Osteocyte (in vitro differentiated cells): ENCODE results near the gene PTPRD. TPM values are rescaled to one million over a fixed set of nuclear protein-coding genes. Genes with fewer than 3 reads are reported as not detected.

Experiments
- DNase-seq: peaks from one replicate; pipeline ENCODE4 v3.0.0; 2021; ENCODE audit warnings: mixed read lengths; ENCODE audit not compliant: unreplicated experiment; ENCODE audit errors: extremely low spot score
- H3K27ac Mint-ChIP-seq: one replicate; pipeline ENCODE4 v1.8.0; 2021; ENCODE audit warnings: mild to moderate bottlenecking, mixed read lengths; ENCODE audit not compliant: unreplicated experiment
- H3K27me3 Mint-ChIP-seq: one replicate; pipeline ENCODE4 v1.8.0; 2021; ENCODE audit warnings: mixed read lengths; ENCODE audit not compliant: unreplicated experiment
- H3K36me3 Mint-ChIP-seq: one replicate; pipeline ENCODE4 v1.8.0; 2021; ENCODE audit warnings: mixed read lengths; ENCODE audit not compliant: unreplicated experiment
- H3K4me1 Mint-ChIP-seq: one replicate; pipeline ENCODE4 v1.8.0; 2021; ENCODE audit warnings: mixed read lengths; ENCODE audit not compliant: unreplicated experiment
- H3K4me3 Mint-ChIP-seq: one replicate; pipeline ENCODE4 v1.8.0; 2021; ENCODE audit warnings: mild to moderate bottlenecking, moderate library complexity, mixed read lengths; ENCODE audit not compliant: unreplicated experiment
- H3K9me3 Mint-ChIP-seq: one replicate; pipeline ENCODE4 v1.8.0; 2021; ENCODE audit warnings: mixed read lengths; ENCODE audit not compliant: unreplicated experiment
- total RNA-seq: library from RNA; stranded (reverse); gene quantifications from 2 replicates; pipeline ENCODE4 v1.2.1, GENCODE V29; 2021
- TF ChIP-seq, protein P1 (sequence below): fragments of 200-600 bp; sonication (generic); IDR thresholded peaks from 2 replicates; pipeline ENCODE4 v1.5.0; 2021; ENCODE audit warnings: antibody characterized with exemption, mild to moderate bottlenecking, moderate library complexity

The PTPRD gene
- total RNA-seq, 1 donor from 2014 or later: 5.4 TPM

GRCh38 chr9:8494571-8494970 lies 2118.2 kb downstream of the PTPRD start:
- no peaks in the 10 kb centered on the region for H3K9me3 Mint-ChIP-seq
- no peaks in the 10 kb centered on the region for H3K27me3 Mint-ChIP-seq
- no peaks in the 10 kb centered on the region for H3K36me3 Mint-ChIP-seq
- no peak overlapping the region for H3K27ac Mint-ChIP-seq
- no peak for DNase-seq
- no peak overlapping the region for H3K4me3 Mint-ChIP-seq
- no peaks in the 10 kb centered on the region for H3K4me1 Mint-ChIP-seq
- TF ChIP-seq, protein P1, sequence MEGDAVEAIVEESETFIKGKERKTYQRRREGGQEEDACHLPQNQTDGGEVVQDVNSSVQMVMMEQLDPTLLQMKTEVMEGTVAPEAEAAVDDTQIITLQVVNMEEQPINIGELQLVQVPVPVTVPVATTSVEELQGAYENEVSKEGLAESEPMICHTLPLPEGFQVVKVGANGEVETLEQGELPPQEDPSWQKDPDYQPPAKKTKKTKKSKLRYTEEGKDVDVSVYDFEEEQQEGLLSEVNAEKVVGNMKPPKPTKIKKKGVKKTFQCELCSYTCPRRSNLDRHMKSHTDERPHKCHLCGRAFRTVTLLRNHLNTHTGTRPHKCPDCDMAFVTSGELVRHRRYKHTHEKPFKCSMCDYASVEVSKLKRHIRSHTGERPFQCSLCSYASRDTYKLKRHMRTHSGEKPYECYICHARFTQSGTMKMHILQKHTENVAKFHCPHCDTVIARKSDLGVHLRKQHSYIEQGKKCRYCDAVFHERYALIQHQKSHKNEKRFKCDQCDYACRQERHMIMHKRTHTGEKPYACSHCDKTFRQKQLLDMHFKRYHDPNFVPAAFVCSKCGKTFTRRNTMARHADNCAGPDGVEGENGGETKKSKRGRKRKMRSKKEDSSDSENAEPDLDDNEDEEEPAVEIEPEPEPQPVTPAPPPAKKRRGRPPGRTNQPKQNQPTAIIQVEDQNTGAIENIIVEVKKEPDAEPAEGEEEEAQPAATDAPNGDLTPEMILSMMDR: no peak

DNA sequence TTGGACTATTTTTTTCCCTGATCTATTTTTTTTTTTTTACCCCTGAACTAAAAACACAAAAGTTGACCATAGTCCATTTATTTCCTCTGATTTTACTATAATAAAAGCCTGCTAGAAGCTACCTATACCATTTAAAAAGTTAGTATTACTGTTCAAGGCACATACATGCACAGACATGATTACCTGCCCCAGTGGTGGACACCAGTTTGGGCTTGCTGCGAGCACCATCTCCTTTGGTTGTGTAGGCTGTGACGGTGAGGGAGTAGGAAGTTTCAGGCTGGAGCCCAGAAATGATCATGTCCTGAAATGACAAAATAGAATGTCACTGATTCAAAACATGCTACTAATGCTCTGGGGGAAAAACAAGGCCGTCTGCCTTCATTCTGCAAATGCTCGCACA lies 2120.1 kb downstream of the PTPRD start:
- Mint-ChIP-seq H3K27me3 (no peaks in the 10 kb centered on the region), H3K4me1 (no peaks in the 10 kb centered on the region), H3K9me3 (no peaks in the 10 kb centered on the region), H3K27ac (no peak overlapping the region), H3K4me3 (no peak overlapping the region), H3K36me3 (no peaks in the 10 kb centered on the region)
- no peak for DNase-seq
- TF ChIP-seq, protein P1: no peak

GRCh38 chr9:8492024-8492423 lies 2120.8 kb downstream of the PTPRD start:
- Mint-ChIP-seq H3K4me3 (no peak overlapping the region), H3K36me3 (no peaks in the 10 kb centered on the region), H3K4me1 (no peaks in the 10 kb centered on the region), H3K9me3 (no peaks in the 10 kb centered on the region), H3K27ac (no peak overlapping the region), H3K27me3 (no peaks in the 10 kb centered on the region)
- TF ChIP-seq, protein P1: no peak
- no peak for DNase-seq

- no peaks in the 10 kb centered on the region for H3K4me1 Mint-ChIP-seq
- TF ChIP-seq, protein P1: no peak
- no peak overlapping the region for H3K4me3 Mint-ChIP-seq
- H3K36me3 Mint-ChIP-seq: no peaks in the 10 kb centered on the region
- no peaks in the 10 kb centered on the region for H3K9me3 Mint-ChIP-seq
- H3K27ac Mint-ChIP-seq: no peak overlapping the region
- no peaks in the 10 kb centered on the region for H3K27me3 Mint-ChIP-seq
- no peak for DNase-seq
Measured at GRCh38 chr9:8491563-8491962, 2121.2 kb downstream of the PTPRD start.

DNA sequence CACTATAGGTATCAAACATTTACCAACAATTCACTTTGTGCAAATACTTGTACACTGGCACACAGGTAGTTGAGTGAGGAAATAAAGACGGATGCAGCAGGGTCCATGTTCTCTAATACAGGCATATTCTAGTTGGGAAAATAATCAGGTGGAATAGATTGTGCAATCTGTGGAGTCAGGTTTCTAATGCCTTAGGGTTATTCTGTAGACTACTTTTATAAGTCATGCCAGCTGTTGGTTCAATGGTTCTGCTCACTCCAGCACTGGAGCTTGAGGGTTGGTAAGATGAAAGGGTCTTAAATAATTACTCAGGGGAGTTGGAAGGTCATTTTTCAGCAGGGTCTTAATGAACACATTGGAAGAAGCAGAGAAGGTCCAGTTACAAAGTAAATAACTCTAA lies 2123.0 kb downstream of the PTPRD start:
- TF ChIP-seq, protein P1: no peak

More for the DNA sequence above, 2123.0 kb downstream of the PTPRD start:
- H3K27me3 Mint-ChIP-seq: no peaks in the 10 kb centered on the region
- H3K4me1 Mint-ChIP-seq: no peaks in the 10 kb centered on the region
- no peaks in the 10 kb centered on the region for H3K9me3 Mint-ChIP-seq
- H3K27ac Mint-ChIP-seq: no peak overlapping the region
- DNase-seq: no peak
- no peaks in the 10 kb centered on the region for H3K36me3 Mint-ChIP-seq
- H3K4me3 Mint-ChIP-seq: no peak overlapping the region
